Measurements from ENCODE around the gene MRPS12.

The MRPS12 gene

GRCh38 chr19:38971672-38972071 is 40.9 kb downstream of the MRPS12 start:
- Mint-ChIP-seq H3K4me1 (peaks cover 17% of the 10 kb centered on the region), H3K36me3 (peaks cover 2% of the 10 kb centered on the region), H3K27me3 (peaks cover 19% of the 10 kb centered on the region), H3K4me3 (no peak overlapping the region), H3K9me3 (no peaks in the 10 kb centered on the region), H3K27ac (no peak overlapping the region)

- H3K27me3 Mint-ChIP-seq, result peaks cover 21% of the 10 kb centered on the region
- H3K4me1 Mint-ChIP-seq, result peaks cover 17% of the 10 kb centered on the region
- H3K9me3 Mint-ChIP-seq, result no peaks in the 10 kb centered on the region
- peak overlapping the region; percentile 60 for H3K4me3 Mint-ChIP-seq
- H3K36me3 Mint-ChIP-seq, result peaks cover 2% of the 10 kb centered on the region
- H3K27ac Mint-ChIP-seq, result no peak overlapping the region
Measured at GRCh38 chr19:38974624-38975213, 44.0 kb downstream of the MRPS12 start.

- Mint-ChIP-seq H3K36me3 (peaks cover 2% of the 10 kb centered on the region), H3K4me1 (peaks cover 17% of the 10 kb centered on the region), H3K27me3 (peaks cover 21% of the 10 kb centered on the region), H3K27ac (no peak within 1 kb of the TSS), H3K9me3 (no peaks in the 10 kb centered on the region), H3K4me3 (peak within 1 kb of the TSS; percentile 60)
Measured at GRCh38 chr19:38975214-38975860, 44.6 kb downstream of the MRPS12 start, which contains the start of gene FBXO17. Gene FBXO17 (minus strand): TSS chr19:38975742. CDS start chr19:38950319, 25,423 bp downstream.

- peaks cover 21% of the 10 kb centered on the region for H3K27me3 Mint-ChIP-seq
- H3K4me3 Mint-ChIP-seq, result peak overlapping the region; percentile 47
Measured at GRCh38 chr19:38975861-38976271, 45.1 kb downstream of the MRPS12 start.

GRCh38 chr19:38977445-38978325 is 46.9 kb downstream of the MRPS12 start:
- H3K36me3 Mint-ChIP-seq, result peaks cover 2% of the 10 kb centered on the region
- no peaks in the 10 kb centered on the region for H3K9me3 Mint-ChIP-seq
- no peak overlapping the region for H3K27ac Mint-ChIP-seq

More at GRCh38 chr19:38975861-38976271, 45.1 kb downstream of the MRPS12 start:
- Mint-ChIP-seq H3K27ac (no peak overlapping the region), H3K9me3 (no peaks in the 10 kb centered on the region), H3K4me1 (peaks cover 17% of the 10 kb centered on the region), H3K36me3 (peaks cover 2% of the 10 kb centered on the region)

GRCh38 chr19:38978326-38978689 is 47.6 kb downstream of the MRPS12 start:
- no peak overlapping the region for H3K27ac Mint-ChIP-seq

More at GRCh38 chr19:38977445-38978325, 46.9 kb downstream of the MRPS12 start:
- Mint-ChIP-seq H3K27me3 (peaks cover 21% of the 10 kb centered on the region), H3K4me3 (no peak overlapping the region), H3K4me1 (peaks cover 17% of the 10 kb centered on the region)

GRCh38 chr19:38979812-38980211 is 49.1 kb downstream of the MRPS12 start:
- Mint-ChIP-seq H3K9me3 (no peaks in the 10 kb centered on the region), H3K4me1 (peaks cover 12% of the 10 kb centered on the region), H3K36me3 (no peaks in the 10 kb centered on the region), H3K27ac (no peak overlapping the region), H3K4me3 (no peak overlapping the region), H3K27me3 (peaks cover 16% of the 10 kb centered on the region)

More at GRCh38 chr19:38978326-38978689, 47.6 kb downstream of the MRPS12 start:
- H3K4me3 Mint-ChIP-seq, result no peak overlapping the region
- H3K9me3 Mint-ChIP-seq, result no peaks in the 10 kb centered on the region
- peaks cover 17% of the 10 kb centered on the region for H3K4me1 Mint-ChIP-seq
- peaks cover 2% of the 10 kb centered on the region for H3K36me3 Mint-ChIP-seq
- H3K27me3 Mint-ChIP-seq, result peaks cover 21% of the 10 kb centered on the region

- Mint-ChIP-seq H3K27ac (no peak overlapping the region), H3K4me1 (peaks cover 8% of the 10 kb centered on the region), H3K36me3 (no peaks in the 10 kb centered on the region), H3K4me3 (no peak overlapping the region), H3K27me3 (peaks cover 12% of the 10 kb centered on the region), H3K9me3 (no peaks in the 10 kb centered on the region)
Measured at GRCh38 chr19:38980583-38981374, 50.0 kb downstream of the MRPS12 start.

Data from activated naive CD4-positive, alpha-beta T cell treated with anti-CD3 and anti-CD28 coated beads, Interleukin-2, amount 50 U/mL, for 24 hours (primary cell).